GM19455 (cell line): ENCODE measurements around the gene GRID2.
"Not testable (repeated sequence)": the region's sequence is repeated elsewhere in the genome, so short reads cannot be mapped to it uniquely, and the experiment has no call there.

Source experiments
- ATAC-seq: cut with Tn5 transposase; IDR thresholded peaks from one replicate; pipeline ENCODE4 v1.9.1; 2021; ENCODE audit not compliant: unreplicated experiment

The GRID2 gene

GRCh38 chr4:93299118-93299517 lies 995.4 kb downstream of the GRID2 start:
- ATAC-seq = no peak

- ATAC-seq = not testable (repeated sequence)
These were observed 997.2 kb downstream of the GRID2 start for GRCh38 chr4:93300780-93301555.

- no peak for ATAC-seq
These were observed 998.5 kb downstream of the GRID2 start for GRCh38 chr4:93302310-93302709.

GRCh38 chr4:93303440-93303839 lies 999.7 kb downstream of the GRID2 start:
- no peak for ATAC-seq

- no peak for ATAC-seq
These were observed 1008.5 kb downstream of the GRID2 start for GRCh38 chr4:93312299-93312698.

GRCh38 chr4:93313197-93313596 lies 1009.4 kb downstream of the GRID2 start:
- ATAC-seq = no peak

GRCh38 chr4:93317057-93317456 lies 1013.3 kb downstream of the GRID2 start:
- ATAC-seq = no peak

- ATAC-seq = no peak
These were observed 1013.8 kb downstream of the GRID2 start for GRCh38 chr4:93317561-93317960.

- no peak for ATAC-seq
These were observed 1015.3 kb downstream of the GRID2 start for GRCh38 chr4:93319041-93319440.

GRCh38 chr4:93320356-93320755 lies 1016.6 kb downstream of the GRID2 start:
- no peak for ATAC-seq

GRCh38 chr4:93327346-93327745 lies 1023.6 kb downstream of the GRID2 start:
- no peak for ATAC-seq

GRCh38 chr4:93334003-93334402 lies 1030.2 kb downstream of the GRID2 start:
- peak; percentile 87 for ATAC-seq

GRCh38 chr4:93337196-93337595 lies 1033.4 kb downstream of the GRID2 start:
- no peak for ATAC-seq

- ATAC-seq = no peak
These were observed 1039.0 kb downstream of the GRID2 start for GRCh38 chr4:93342738-93343137.

- ATAC-seq = no peak
These were observed 1043.1 kb downstream of the GRID2 start for GRCh38 chr4:93346840-93347239.

- no peak for ATAC-seq
These were observed 1045.1 kb downstream of the GRID2 start for GRCh38 chr4:93348896-93349295.

GRCh38 chr4:93351846-93352245 lies 1048.1 kb downstream of the GRID2 start:
- no peak for ATAC-seq

- ATAC-seq = no peak
These were observed 1051.6 kb downstream of the GRID2 start for GRCh38 chr4:93355411-93355810.

GRCh38 chr4:93359586-93359985 lies 1055.8 kb downstream of the GRID2 start:
- ATAC-seq = no peak

- not testable (repeated sequence) for ATAC-seq
These were observed 1062.5 kb downstream of the GRID2 start for GRCh38 chr4:93366169-93366755.

- ATAC-seq = no peak
These were observed 1065.2 kb downstream of the GRID2 start for GRCh38 chr4:93368968-93369367.

GRCh38 chr4:93370256-93370655 lies 1066.5 kb downstream of the GRID2 start:
- ATAC-seq = no peak
